T-helper 1 cell (primary cell): Measurements from ENCODE around the gene SHMT2.

Experiments used
- DNase-seq, 5 donors: peaks; one replicate each; pipeline ENCODE4 v3.0.0-alpha.2; 2012 to 2020

SHMT2 gene

DNA sequence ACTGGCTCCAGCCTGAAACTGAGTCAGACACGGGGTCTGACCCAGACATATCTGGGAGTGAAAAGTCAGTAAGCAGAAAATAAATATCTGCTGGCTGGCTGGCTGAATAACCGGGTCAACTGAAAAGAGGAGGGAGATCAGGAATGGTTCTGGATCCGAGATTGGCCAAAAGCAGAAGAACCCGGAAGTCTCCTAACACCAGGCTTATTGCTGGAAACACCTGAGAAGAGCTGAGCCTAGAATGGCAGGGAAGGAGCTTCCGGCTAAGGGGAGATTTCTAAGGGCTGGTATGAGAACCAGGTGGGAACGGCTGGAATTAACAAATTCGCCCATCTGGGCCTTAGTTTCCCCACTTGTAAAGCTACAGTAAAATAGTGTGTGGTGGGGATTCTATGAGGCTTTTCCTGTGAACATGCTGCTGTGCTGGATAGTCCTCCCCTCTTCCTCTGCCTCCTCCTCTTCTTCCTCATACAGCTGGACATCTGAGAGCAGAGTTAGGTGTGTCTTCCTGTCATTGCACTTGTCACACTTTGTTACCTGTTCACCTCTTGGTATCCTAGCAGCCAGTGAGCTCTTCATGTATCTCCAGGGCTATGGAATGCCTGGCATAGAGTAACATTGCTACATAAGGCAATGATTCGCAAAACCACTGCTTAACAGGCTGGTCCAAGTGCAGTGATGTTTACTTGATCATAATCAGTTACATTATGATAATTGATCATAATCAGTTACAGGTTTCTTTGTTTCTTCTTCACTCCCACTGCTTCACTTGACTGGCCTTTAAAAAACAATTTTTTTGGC lies 2.0 kb upstream of the SHMT2 start:
- DNase-seq: no peak

DNA sequence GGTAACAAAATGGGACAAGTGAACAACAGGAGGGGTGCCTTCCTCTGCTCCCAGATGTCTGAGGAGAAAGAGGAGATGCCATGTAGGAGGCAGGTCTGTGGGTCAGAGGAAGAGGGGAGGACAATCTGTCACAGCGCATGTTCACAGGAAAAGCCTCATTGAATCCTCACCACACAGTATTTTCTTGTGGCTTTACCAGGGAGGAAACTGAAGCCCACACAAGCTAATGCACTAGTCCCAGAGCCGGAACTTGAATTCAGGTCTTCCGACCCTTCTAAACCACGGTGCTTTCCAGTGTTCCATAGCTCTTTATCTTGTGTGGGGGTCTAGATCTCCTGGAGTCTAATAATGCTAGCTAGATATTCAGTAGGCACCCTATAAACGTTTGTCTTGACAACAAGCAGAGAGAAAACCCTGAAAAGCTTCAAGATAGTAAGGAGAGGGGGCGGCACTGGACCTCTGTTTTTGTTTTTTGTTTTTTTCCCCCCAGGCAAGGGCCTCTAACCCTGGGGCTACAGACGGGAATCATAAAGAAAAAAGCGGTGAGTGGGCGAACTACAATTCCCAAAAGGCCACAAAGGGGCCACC lies 371 bp upstream of the SHMT2 start:
- DNase-seq: peak in 1 of 5 donors; percentile 57

DNA sequence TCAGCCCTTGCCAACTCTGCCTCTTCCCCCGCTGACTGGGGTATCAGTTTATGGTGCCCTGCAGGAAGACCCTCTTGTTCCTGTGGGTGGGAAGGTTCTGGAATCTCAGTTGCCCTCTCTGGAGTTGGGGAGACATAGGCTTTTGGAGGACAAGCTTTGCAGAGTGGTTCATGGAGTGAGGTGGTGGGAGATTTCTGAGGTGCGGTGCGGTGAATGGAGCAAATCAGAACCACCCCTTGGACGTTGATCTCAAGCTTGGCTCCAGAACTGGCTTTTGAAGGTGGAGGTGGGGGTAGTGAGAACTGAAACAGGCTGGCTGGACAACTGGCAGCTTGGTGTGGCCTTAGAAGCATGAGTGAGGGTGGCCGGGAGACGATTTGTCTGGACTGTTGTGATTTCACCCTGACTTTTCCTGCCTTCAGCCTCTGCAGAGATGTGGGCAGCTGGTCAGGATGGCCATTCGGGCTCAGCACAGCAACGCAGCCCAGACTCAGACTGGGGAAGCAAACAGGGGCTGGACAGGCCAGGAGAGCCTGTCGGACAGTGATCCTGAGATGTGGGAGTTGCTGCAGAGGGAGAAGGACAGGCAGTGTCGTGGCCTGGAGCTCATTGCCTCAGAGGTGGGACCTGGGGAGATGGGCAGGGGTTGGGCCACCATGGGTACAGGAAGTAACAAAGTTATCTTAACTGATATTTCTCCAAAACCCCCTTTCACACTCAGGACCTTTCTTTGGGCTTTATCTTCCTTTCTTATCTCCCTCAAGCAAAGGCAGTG lies 1.1 kb downstream of the SHMT2 start:
- DNase-seq: no peak

- no peak for DNase-seq
These were observed 1.9 kb downstream of the SHMT2 start for GRCh38 chr12:57231276-57232021.

GRCh38 chr12:57232156-57232756 lies 2.7 kb downstream of the SHMT2 start:
- no peak for DNase-seq

DNA sequence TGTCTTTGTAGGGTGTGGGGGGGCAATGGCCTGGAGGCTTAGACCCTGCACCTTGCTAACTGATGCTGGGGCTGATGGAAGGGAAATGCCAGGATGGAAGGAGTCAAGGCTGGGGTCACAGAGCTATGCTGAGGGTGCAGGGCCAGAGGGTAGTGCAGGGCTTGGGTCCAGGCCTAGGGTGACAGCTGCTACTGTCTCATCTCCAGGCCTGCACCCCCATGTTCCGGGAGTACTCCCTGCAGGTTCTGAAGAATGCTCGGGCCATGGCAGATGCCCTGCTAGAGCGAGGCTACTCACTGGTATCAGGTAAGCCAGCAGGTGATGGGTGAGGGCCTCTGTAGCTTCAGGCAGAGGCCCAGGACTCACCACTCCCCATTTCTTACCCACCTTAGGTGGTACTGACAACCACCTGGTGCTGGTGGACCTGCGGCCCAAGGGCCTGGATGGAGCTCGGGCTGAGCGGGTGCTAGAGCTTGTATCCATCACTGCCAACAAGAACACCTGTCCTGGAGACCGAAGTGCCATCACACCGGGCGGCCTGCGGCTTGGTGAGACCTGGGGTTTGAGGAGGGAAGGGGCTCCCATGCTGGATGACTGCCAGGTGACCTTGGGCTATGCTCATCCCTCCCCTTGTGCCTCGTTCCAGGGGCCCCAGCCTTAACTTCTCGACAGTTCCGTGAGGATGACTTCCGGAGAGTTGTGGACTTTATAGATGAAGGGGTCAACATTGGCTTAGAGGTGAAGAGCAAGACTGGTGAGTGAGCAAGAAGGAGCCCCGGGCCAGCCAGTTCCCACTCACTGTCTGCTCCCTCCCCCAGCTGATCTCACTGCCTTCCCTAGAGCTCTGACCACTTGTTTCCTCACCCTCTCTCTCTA lies 4.1 kb downstream of the SHMT2 start:
- no peak for DNase-seq

DNA sequence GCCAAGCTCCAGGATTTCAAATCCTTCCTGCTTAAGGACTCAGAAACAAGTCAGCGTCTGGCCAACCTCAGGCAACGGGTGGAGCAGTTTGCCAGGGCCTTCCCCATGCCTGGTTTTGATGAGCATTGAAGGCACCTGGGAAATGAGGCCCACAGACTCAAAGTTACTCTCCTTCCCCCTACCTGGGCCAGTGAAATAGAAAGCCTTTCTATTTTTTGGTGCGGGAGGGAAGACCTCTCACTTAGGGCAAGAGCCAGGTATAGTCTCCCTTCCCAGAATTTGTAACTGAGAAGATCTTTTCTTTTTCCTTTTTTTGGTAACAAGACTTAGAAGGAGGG lies 4.7 kb downstream of the SHMT2 start:
- DNase-seq: no peak

DNA sequence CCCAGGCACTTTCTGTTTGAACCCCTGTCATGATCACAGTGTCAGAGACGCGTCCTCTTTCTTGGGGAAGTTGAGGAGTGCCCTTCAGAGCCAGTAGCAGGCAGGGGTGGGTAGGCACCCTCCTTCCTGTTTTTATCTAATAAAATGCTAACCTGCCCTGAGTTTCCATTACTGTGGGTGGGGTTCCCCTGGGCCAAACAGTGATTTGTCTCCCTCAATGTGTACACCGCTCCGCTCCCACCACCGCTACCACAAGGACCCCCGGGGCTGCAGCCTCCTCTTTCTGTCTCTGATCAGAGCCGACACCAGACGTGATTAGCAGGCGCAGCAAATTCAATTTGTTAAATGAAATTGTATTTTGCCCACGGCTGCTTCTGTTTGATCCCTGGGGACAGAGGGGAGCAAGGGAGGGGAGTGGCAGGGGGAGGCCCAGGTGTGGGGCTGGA lies 5.1 kb downstream of the SHMT2 start:
- no peak for DNase-seq

GRCh38 chr12:57235017-57235727 lies 5.7 kb downstream of the SHMT2 start:
- no peak for DNase-seq

GRCh38 chr12:57235728-57236131 lies 6.2 kb downstream of the SHMT2 start:
- DNase-seq: no peak

- no peak for DNase-seq
These were observed 6.9 kb downstream of the SHMT2 start for GRCh38 chr12:57236201-57236924.

DNA sequence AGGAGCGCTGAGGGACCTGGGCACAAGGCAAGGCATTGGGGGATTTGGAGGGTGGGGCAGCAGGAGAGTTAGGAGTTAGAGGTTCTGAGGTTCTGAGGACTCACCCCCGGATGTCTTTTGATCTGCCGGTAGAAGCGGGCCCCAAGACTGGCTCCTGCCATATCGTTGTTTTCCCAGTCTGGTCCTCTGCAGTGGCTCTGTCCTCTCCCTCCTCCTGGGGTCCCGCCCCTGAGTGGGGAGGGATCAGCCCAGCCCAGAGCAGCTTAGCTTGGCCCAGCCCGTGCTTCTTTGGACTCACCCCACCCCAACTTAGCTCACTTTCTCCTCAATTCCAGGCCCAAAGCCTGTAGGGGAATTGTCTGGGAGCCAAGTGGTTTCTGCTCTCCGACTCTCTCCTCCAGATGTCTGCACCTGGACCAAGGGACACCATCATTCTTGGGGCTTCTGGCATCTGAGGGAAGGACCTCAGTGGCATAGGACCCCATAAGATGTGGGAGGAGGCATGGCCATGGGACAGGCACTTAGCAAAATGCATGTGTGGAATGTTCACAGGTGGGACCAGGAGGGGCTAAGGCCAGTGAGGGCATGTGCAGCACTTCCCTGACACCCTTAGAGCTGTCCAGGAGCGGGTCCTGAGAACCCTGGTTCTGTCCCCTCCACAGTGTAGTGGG lies 7.5 kb downstream of the SHMT2 start:
- no peak for DNase-seq

DNA sequence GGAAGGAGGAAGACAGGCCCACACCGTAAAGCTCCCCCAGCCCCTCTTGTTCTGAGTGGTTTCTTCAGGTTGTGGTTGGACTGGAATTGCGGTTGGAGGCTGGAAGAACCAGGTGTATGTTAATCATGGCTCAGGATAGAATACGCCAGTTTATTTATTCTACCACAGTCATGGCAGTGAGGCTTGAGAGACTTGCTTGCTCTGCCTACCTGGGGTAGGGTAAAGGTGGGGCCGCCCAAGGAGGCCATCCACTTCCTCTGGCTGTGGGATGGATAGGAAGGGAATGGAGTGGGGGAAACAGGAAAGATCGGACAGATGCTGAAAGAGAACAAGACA lies 8.1 kb downstream of the SHMT2 start:
- no peak for DNase-seq

- peak in 2 of 5 donors; percentile 35 to 62 for DNase-seq
These were observed 8.7 kb downstream of the SHMT2 start for GRCh38 chr12:57237932-57238853.

- DNase-seq: peak; percentile 70 to 91 (median 82)
These were observed 9.5 kb downstream of the SHMT2 start for GRCh38 chr12:57238854-57239554.

DNA sequence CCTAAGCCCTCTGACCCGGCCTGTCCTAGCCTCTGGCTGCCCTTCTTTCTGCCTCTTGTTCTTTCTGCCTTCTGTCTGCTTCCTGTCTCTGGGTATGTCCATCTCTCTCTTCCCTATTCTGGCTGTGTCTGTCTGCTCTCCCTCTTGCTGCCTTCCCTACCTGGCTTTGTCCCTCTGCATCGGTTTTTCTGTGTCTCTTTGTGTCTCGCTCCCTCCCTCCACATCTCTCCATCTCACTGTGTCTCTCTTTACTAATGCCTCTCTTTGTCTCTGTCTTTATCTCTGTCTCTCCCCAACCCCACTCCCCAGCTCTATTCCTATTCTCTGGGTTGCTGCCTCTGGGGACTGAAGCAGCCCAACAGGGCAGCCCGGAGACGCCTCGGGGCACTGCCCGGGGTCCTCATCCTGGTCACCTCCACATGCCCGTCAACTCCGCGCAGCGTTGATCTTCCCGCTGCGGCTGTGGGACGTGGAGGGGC lies 10.1 kb downstream of the SHMT2 start:
- no peak for DNase-seq

- DNase-seq: peak in 4 of 5 donors; percentile 54 to 88 (median 67)
These were observed 10.8 kb downstream of the SHMT2 start for GRCh38 chr12:57240066-57240921.
